ENCODE data around the gene MT1B.
"Not testable (repeated sequence)": the region's sequence is repeated elsewhere in the genome, so short reads cannot be mapped to it uniquely, and the experiment has no call there.

Gene MT1B

DNA sequence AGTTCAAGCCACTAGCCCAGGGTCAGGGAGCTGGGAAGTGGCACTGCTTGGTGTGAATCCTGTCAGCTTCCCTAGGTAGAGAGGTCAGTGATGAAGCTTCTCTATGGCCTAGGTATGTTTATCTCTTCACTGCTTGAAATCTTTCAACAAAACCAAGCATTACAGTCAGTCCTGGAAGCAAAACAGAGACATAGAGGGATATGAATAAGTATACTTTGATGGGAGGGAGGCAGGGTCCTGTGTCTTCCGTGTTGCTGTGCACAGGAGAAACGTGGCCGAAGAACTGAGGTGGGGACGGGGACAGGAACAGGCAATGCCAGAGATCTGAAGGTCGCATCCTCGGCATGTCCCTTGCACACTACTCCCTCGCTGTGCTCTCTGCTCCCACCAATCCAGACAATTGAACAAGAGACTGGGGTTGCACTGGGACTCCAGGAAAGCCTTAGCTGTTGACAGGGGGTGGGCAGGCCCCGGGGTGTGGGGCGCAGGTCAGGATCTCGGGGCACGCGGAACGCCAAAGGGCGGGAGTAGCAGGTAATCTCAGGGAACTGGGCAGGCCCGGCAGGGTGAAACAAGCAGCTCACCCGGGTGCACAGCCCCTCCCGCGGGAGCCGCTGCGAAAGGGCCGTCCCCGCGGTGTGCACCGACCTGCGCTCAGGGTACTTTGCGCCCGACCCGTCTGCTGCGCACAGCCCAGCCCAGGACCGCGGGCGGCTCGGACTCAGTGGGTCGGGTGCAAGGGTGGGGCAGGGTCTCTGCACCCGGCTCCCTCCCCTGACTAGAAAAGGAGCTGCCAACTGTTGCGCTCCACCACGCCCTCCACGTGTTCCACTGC is 17.5 kb downstream of the MT1B start, which contains the start of gene MT1H:
TSS of gene MT1H (plus strand) at position 810 of the 835 bp plus-strand sequence. CDS start 71 bp downstream, outside the sequence.
- DNase-seq, result no peak

- no peak for DNase-seq
Measured at GRCh38 chr16:56669840-56670619, 18.3 kb downstream of the MT1B start.

DNA sequence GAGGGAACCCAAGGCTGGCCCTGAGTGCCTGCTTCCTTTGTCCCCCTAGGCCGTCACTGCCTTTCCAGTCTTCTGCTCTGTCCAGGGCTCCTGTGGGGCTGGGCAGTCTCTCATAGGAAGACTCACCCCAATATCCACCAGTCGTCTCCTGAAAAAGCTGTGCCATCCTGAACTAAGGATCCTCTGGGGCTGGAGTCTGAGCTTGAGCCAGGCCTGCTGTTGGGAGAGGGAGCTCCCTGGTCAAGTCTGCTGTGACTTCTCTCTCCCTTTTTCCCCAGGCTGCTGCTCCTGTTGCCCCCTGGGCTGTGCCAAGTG is 18.9 kb downstream of the MT1B start:
- DNase-seq, result no peak

GRCh38 chr16:56671691-56672090 is 20.0 kb downstream of the MT1B start:
- not testable (repeated sequence) for DNase-seq

DNA sequence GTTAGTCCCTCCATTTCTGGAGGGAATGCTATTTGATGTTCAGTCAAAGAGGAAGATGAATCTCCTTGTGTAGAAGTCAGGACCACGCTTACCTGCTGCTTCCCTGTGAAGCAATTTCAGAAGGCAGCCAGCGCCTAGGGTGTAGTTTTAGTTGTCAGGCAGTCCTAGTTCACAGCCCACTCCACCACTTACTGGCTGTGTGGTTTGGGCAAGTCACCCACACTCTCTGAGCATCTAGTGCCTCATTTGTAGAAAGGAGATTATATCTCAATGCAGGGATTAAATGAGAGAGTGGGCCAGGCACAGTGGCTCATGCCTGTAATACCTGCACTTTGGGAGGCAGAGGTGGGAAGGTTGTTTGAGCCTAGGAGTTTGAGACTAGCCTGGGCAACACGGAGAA is 20.5 kb downstream of the MT1B start:
- DNase-seq, result not testable (repeated sequence)

- DNase-seq, result no peak
Measured at GRCh38 chr16:56672761-56673536, 21.3 kb downstream of the MT1B start.

DNA sequence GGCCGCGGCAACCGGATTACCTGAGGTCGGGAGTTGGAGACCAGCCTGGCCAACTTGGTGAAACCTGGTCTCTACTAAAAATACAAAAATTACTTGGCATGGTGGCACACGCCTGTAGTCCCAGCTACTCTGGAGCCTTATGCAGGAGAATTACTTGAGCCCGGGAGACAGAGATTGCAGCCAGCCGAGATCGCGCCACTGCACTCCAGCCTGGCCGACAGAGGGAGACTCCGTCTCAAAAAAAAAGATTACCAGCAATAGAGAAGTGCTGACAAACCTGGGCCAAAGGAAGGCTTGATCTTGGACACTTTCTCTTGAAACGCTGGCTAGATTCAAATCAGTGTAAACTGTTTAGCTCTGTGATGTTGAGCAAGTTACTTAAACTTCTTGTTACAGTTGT is 22.2 kb downstream of the MT1B start:
- DNase-seq, result peak in 1 of 2 experiments; percentile 28

GRCh38 chr16:56674570-56674969 is 22.9 kb downstream of the MT1B start:
- DNase-seq, result not testable (repeated sequence)

DNA sequence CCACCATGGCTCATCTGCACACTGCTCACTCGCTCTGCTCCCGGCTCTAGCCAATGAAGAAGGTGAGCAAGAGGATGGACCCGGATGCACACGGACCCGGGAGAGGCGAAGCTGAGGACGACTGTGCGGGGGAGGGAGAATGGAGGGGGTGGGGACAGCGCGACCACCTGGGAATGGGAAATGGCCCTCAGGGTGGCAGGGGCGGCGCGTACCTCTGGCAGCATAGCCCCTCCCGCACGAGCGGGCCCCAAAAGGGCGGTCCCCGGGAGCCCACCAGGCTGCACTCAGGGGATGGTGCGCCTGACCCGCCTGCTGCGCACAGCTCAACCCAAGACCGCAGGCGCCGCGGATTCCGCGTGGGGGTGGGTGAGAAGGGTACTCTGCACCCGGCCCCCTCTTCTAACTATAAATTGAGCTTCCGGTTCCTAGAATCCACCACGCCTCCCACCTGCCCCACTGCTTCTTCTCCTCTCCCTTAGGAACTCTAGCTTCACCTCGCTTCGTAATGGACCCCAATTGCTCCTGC is 24.1 kb downstream of the MT1B start:
- DNase-seq, result peak; percentile 39 to 50

DNA sequence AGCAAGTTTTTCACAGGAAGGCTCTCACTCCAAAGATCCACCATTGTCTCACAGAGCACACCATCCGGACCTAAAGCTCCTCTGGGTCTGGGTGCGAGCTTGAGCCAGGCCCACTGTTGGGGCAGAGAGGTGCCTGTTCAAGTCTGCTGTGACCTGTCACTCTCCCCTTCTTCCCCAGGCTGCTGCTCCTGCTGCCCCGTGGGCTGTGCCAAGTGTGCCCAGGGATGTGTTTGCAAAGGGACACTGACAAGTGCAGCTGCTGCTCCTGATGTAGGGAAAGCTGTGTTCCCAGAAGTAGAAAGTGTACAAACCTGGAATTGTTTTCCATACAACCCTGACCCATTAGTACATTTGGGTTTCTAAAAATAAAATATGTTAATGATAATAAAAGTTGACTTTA is 25.8 kb downstream of the MT1B start:
- DNase-seq, result no peak

GRCh38 chr16:56679078-56679730 is 27.5 kb downstream of the MT1B start:
- DNase-seq, result no peak

- no peak for DNase-seq
Measured at GRCh38 chr16:56679818-56680217, 28.1 kb downstream of the MT1B start.

DNA sequence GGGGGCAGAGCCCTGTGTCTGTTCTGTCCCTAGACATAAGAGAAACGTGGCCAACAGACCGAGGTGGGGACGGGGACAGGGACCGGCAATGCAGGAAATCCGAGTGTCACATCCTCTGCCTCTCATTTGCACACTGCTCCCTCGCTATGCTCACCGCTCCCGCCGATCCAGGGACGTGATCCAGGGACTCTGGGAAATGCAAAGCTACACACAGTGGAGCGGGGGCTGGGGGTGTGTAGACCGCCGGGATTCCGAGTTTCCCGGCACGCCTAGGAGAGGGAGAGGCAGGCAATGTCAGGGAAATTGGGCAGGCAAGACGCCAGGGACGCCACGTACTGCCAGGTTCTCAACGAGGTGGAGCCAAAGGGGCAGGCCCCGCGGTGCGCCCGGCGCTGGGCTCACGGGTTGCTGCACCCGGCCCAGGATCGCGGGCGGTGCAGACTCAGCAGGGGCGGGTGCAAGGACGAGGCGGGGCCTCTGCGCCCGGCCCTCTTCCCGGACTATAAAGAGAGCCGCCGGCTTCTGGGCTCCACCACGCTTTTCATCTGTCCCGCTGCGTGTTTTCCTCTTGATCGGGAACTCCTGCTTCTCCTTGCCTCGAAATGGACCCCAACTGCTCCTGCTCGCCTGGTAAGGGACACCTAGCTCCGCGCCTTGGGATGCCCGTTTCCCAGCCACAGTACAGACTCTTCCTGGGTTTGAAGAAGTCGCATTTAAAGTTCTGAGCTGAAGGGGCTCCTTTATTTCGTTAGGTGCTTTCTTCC is 30.4 kb downstream of the MT1B start, which contains the start of gene MT1X:
TSS of gene MT1X (plus strand) at position 532 of the 764 bp plus-strand sequence. CDS start at position 603, 71 bp downstream.
- peak; percentile 87 to 91 for DNase-seq

DNA sequence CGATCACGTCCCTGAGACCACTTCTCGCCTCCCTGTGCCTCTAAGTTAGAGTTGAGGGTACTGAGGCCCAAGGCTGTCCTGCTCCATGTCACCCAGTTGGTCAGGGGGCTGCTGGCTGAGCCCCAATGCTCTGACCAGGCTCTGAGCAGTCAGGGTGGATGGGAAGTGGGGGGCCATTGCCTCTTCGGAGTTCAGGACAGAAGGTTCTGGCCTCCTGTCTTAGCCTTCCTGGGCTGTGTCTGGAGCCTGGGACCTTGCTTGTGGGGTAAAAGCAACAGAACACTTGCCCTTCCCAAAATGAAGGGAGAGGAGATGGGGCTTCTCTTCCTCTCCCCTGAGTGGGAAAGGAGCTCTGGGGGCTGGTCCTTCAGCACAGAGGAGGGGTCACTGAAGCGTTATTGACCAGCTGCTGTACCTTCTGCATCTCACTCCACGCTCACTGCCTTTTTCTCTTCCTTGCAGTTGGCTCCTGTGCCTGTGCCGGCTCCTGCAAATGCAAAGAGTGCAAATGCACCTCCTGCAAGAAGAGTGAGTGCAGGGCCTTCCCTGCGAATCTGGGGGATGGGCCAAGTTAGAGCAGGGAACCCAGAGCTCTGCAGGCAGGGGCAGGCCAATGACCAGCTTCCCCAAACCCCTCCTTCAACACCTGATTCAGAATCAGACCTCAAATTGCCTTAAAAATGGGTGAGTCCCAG is 31.2 kb downstream of the MT1B start:
- DNase-seq, result no peak

GRCh38 chr16:56683424-56684172 is 31.9 kb downstream of the MT1B start:
- DNase-seq, result no peak

- DNase-seq, result no peak
Measured at GRCh38 chr16:56684256-56684925, 32.7 kb downstream of the MT1B start.

- no peak for DNase-seq
Measured at GRCh38 chr16:56684926-56685590, 33.4 kb downstream of the MT1B start.

DNA sequence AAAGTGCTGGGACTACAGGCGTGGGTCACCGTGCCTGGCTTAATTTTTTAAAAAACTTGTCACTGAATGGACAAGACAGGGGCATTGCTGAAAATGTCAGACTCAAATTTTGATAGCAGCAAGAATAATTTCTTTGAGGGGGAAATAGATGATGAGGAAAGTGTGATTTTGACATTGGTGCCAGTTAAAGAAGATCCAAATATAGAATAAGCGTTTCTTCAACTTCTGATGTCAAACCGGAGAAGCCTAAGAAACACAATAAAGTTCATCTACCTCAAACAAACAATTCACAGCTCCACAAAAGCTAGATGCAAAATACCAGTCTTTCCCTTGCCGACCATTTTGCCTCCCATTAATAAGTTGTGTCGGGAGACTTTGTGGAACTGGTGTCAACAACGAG is 35.1 kb downstream of the MT1B start:
- DNase-seq, result no peak

DNA sequence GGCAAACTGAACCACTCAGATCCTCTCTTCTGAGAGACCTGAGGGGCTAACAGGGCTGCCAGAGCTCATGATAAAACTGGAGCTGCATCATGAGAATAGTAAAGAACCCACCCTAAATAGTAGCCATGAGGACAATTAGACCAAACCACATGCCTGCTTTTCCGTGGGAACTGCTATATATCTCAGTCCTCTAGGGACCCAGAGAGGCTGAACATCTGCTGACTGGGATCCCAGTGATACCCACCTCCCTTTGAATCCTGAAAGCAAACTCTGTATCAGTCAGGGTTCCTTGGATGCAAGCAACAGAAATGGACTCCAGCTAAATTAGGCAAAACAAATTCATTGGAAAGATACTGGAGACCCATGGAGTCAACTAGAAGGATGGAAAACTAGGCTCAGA is 37.1 kb downstream of the MT1B start:
- no peak for DNase-seq

Measured in activated CD4-positive, alpha-beta T cell treated with anti-CD3 and anti-CD28 coated beads, Interleukin-2, amount 50 U/mL, for 48 hours (primary cell).